ENCODE results near the gene THUMPD1. TPM values are rescaled to one million over a fixed set of nuclear protein-coding genes. Genes with fewer than 3 reads are reported as not detected.
"Not testable (repeated sequence)": the region's sequence is repeated elsewhere in the genome, so short reads cannot be mapped to it uniquely, and the experiment has no call there.

Gene THUMPD1
- total RNA-seq, 4 donors from 2014 or later = 59.6 to 120 (median 91.8) TPM

- no peak overlapping the region for H3K27ac ChIP-seq
- H3K27me3 ChIP-seq = no peaks in the 10 kb centered on the region
- WGBS, 2 donors (ENCODE audit: low coverage in 1 of 2) = 87 to 94% methylated on average over 4 to 5 of the region's 5 CpGs
- H3K36me3 ChIP-seq = no peaks in the 10 kb centered on the region
- ATAC-seq = no peak
- no peaks in the 10 kb centered on the region for H3K9me3 ChIP-seq
- H3K4me3 ChIP-seq = no peak overlapping the region
- TF ChIP-seq EP300 (IDR thresholded peaks at IDR 0.05) (no peak), POLR2A (IDR thresholded peaks at IDR 0.05) (no peak), POLR2AphosphoS5 (IDR thresholded peaks at IDR 0.05) (no peak)
- TF ChIP-seq, protein P1, sequence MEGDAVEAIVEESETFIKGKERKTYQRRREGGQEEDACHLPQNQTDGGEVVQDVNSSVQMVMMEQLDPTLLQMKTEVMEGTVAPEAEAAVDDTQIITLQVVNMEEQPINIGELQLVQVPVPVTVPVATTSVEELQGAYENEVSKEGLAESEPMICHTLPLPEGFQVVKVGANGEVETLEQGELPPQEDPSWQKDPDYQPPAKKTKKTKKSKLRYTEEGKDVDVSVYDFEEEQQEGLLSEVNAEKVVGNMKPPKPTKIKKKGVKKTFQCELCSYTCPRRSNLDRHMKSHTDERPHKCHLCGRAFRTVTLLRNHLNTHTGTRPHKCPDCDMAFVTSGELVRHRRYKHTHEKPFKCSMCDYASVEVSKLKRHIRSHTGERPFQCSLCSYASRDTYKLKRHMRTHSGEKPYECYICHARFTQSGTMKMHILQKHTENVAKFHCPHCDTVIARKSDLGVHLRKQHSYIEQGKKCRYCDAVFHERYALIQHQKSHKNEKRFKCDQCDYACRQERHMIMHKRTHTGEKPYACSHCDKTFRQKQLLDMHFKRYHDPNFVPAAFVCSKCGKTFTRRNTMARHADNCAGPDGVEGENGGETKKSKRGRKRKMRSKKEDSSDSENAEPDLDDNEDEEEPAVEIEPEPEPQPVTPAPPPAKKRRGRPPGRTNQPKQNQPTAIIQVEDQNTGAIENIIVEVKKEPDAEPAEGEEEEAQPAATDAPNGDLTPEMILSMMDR (IDR thresholded peaks at IDR 0.05) = no peak
- peaks cover 0 to 12% (median 0%) of the 10 kb centered on the region in 3 donors for H3K4me1 ChIP-seq
Observed at GRCh38 chr16:20766294-20766693, 24.7 kb upstream of the THUMPD1 start.

- WGBS, 2 donors (ENCODE audit: low coverage in 1 of 2) = 93 to 100% methylated on average over 2 of the region's 2 CpGs
- ATAC-seq = no peak
- no peaks in the 10 kb centered on the region for H3K9me3 ChIP-seq
Observed at GRCh38 chr16:20765732-20766131, 24.1 kb upstream of the THUMPD1 start.

GRCh38 chr16:20764448-20764847 lies 22.8 kb upstream of the THUMPD1 start:
- H3K27ac ChIP-seq, H3K27me3 ChIP-seq, H3K36me3 ChIP-seq, H3K4me3 ChIP-seq, H3K9me3 ChIP-seq, ATAC-seq: not testable (repeated sequence)
- 50% methylated on average over 1 of the region's 1 CpG; no CpG with 5 or more reads in 1 of the 2 donors for WGBS, 2 donors (ENCODE audit: low coverage in 1 of 2)
- H3K4me1 ChIP-seq = peaks cover 0 to 12% (median 0%) of the 10 kb centered on the region in 3 donors

More at GRCh38 chr16:20765732-20766131, 24.1 kb upstream of the THUMPD1 start:
- Histone ChIP-seq H3K27ac (no peak overlapping the region), H3K4me1 (peaks cover 0 to 12% (median 0%) of the 10 kb centered on the region in 3 donors), H3K4me3 (no peak overlapping the region), H3K27me3 (no peaks in the 10 kb centered on the region), H3K36me3 (no peaks in the 10 kb centered on the region)
- TF ChIP-seq EP300 (IDR thresholded peaks at IDR 0.05) (no peak), POLR2A (IDR thresholded peaks at IDR 0.05) (no peak), POLR2AphosphoS5 (IDR thresholded peaks at IDR 0.05) (no peak)
- TF ChIP-seq, protein P1 (IDR thresholded peaks at IDR 0.05) = no peak

DNA sequence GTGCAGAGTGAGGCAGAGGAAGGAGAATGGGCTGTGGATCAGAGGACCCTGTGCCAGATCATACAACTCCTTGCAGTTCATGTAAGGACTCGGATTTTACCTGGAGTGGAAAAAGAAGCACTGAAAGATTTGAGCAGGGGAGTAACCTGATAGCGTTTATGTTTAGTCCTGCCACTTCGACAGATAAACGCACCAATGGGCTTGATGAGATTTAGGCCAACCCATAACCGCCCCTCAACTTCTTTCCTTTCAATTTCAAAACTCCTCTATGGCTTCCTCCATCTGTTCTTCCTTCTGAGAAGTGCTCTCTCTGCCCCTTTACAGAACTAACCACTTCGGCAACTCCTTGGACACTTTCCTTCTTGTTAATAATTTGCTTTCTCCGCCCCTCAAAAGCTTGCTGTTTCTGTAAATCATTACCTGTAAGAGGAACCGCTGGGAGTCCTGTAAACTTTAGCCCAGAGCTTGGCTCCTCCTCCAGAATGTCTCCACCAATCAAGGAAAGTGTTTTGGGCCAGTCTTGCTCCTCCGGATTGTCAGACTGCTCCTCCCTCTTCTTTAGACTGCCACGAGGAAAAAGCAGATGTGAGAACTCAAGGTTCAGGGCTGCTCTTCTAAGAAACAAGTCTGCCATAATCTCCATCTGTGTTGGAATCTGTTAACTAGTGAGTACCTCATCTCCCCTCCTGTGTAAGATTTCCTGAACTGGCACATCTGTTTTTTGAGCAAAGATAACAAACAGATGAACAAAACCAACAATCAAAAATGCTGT lies 22.0 kb upstream of the THUMPD1 start, which contains the start of gene ACSM3:
ACSM3 (plus strand) TSS at position 554 of the 772 bp plus-strand sequence. CDS start 6,021 bp downstream, outside the sequence.
- Histone ChIP-seq H3K27me3 (no peaks in the 10 kb centered on the region), H3K27ac (peak within 1 kb of the TSS; percentile 69 to 85 (median 75)), H3K36me3 (no peaks in the 10 kb centered on the region), H3K4me3 (peak within 1 kb of the TSS; percentile 48 to 76), H3K9me3 (no peaks in the 10 kb centered on the region), H3K4me1 (peaks cover 0 to 12% (median 0%) of the 10 kb centered on the region in 3 donors)
- 3 to 26% methylated on average over 7 to 9 of the region's 10 CpGs for WGBS, 2 donors (ENCODE audit: low coverage in 1 of 2)
- TF ChIP-seq POLR2AphosphoS5 (IDR thresholded peaks at IDR 0.05) (no peak), POLR2A (IDR thresholded peaks at IDR 0.05) (no peak), EP300 (IDR thresholded peaks at IDR 0.05) (no peak)
- TF ChIP-seq, protein P1 (IDR thresholded peaks at IDR 0.05) = no peak
- peak; percentile 97 for ATAC-seq

DNA sequence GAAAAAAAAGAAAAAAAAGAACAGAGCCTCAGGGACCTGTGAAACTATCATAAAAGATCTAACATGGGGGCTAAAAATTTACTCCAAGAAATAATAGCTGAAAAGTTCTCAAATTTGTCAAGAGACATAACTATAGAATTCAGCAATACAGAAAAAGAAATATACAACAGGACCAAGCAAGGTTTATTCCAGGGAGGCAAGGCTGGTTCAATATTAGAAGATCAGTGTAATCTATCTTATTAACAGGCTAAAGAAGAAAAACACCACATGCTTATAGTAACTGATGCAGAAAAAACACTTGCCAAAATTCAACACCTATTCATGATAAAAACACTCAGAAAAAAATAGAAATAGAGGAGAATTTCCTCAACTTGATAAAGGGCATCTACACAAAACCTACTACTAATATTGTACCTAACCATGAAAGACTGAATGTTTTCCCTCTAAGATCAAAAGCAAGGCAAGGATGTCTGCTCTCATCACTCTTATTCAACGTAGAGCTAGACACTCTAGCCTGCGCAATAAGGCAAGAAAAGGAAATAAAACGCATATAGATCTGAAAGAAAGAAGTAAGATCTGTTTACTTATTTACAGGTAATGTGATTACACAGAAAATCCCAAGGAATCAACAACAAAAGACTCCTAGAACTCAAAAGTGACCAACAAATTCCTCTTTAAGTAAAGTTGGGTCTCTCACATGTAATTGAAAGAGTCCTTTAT lies 20.9 kb upstream of the THUMPD1 start:
- H3K4me3 ChIP-seq = no peak overlapping the region
- TF ChIP-seq POLR2A (IDR thresholded peaks at IDR 0.05) (no peak), EP300 (IDR thresholded peaks at IDR 0.05) (no peak), POLR2AphosphoS5 (IDR thresholded peaks at IDR 0.05) (no peak)
- TF ChIP-seq, protein P1 (IDR thresholded peaks at IDR 0.05) = no peak
- no peaks in the 10 kb centered on the region for H3K9me3 ChIP-seq
- peaks cover 0 to 12% (median 0%) of the 10 kb centered on the region in 3 donors for H3K4me1 ChIP-seq
- no peaks in the 10 kb centered on the region for H3K36me3 ChIP-seq
- ATAC-seq = no peak
- no peaks in the 10 kb centered on the region for H3K27me3 ChIP-seq
- 90 to 94% methylated on average over 3 of the region's 3 CpGs for WGBS, 2 donors (ENCODE audit: low coverage in 1 of 2)
- H3K27ac ChIP-seq = peak overlapping the region in 2 of 4 donors; percentile 69 to 76
